Body of pancreas (tissue), 4 donors: ENCODE data around the gene CENPF. TPM values are rescaled to one million over a fixed set of nuclear protein-coding genes. Genes with fewer than 3 reads are reported as not detected.

Experiments
- ATAC-seq: fragments of 150-250 bp; one replicate; pipeline ENCODE4 v1.9.1; 2016
- DNase-seq, 4 donors: peaks; one replicate each; pipeline ENCODE4 v3.0.0-alpha.2; 2019
- H3K27ac ChIP-seq, 4 donors: fragments of 200-600 bp; sonication (generic); 1 replicate in 3 of 4; 2 replicates in 1 of 4; pipeline versions ENCODE4 v1.5.1 to v1.6.1; 2016 to 2019; ENCODE audit warnings: mild to moderate bottlenecking in 1 of 4, mixed read lengths in 1 of 4, moderate library complexity in 1 of 4
- H3K27me3 ChIP-seq, 2 donors: fragments of 200-600 bp; sonication (generic); one replicate each; pipeline ENCODE4 v1.6.0; 2016; ENCODE audit warnings: mild to moderate bottlenecking in 1 of 2
- H3K36me3 ChIP-seq, 2 donors: fragments of 200-600 bp; sonication (generic); replicated peaks in 1 of 2; 2 replicates each; pipeline ENCODE4 v1.5.1; 2016; ENCODE audit warnings: low read depth in 2 of 2; ENCODE audit not compliant: insufficient read depth in 1 of 2
- H3K4me1 ChIP-seq: fragments of 200-600 bp; sonication (generic); one replicate; pipeline ENCODE4 v1.6.0; 2016
- H3K4me3 ChIP-seq, 2 donors: fragments of 200-600 bp; sonication (generic); 1 replicate in 1 of 2; 2 replicates in 1 of 2; pipeline ENCODE4 v1.5.1; 2016 to 2019
- H3K9me3 ChIP-seq, 3 donors: fragments of 200-600 bp; sonication (generic); 1 replicate in 2 of 3; 2 replicates in 1 of 3; pipeline ENCODE4 v1.5.1; 2016
- POLR2A ChIP-seq, 3 donors: fragments of 450-650 bp; IDR thresholded peaks; one replicate each; pipeline ENCODE4 v1.6.1; 2016; ENCODE audit warnings: antibody characterized with exemption in 3 of 3, mild to moderate bottlenecking in 2 of 3
- WGBS, 2 donors: methylation state at CpG; one replicate each; pipeline ENCODE4 v1.1.5; 2017; 5-methylcytosine and 5-hydroxymethylcytosine counted together
- intact Hi-C: fragments of 100-400 bp; cut with DNase I; formaldehyde crosslinking; loops from one replicate; pipeline ENCODE4 v1.15.1; 2023
- total RNA-seq, 2 donors: library from RNA; depleted of rRNA; stranded (reverse); fragments of >200 nt; gene quantifications; one replicate each; pipeline ENCODE4 v1.1.0, GENCODE V29; 2016
- TF ChIP-seq, protein P1 (sequence below), 7 experiments: fragments of 450-650 bp in 4 of 7; fragments of 200-600 bp in 3 of 7; sonication (generic) in 3 of 7; IDR thresholded peaks; one replicate each; pipeline ENCODE4 v1.5.1; 2016 to 2019; ENCODE audit warnings: antibody characterized with exemption in 7 of 7

The CENPF gene
- total RNA-seq, 2 donors from 2014 or later, result under 0.01 TPM; not detected in 1

DNA sequence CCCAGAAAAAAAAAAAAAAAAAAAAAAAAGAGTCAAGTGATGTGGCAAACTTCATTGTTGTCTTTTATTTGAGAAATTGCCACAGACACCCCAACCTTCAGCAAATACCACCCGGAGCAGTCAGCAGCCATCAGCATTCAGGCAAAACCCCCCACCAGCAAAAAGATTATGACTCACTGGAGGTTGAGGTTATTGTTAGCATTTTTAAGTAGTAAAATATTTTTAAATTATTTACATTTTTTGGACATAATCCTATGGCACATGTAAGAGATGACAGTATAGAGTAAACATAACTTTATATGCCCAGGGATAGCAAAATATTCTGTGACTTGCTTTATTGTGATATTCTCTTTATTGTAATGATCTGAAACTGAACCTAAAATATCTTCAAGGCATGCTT, 95.6 kb downstream of the CENPF start:
- Histone ChIP-seq H3K4me1 (no peaks in the 10 kb centered on the region), H3K9me3 (no peaks in the 10 kb centered on the region), H3K4me3 (no peak overlapping the region), H3K27me3 (no peaks in the 10 kb centered on the region), H3K27ac (no peak overlapping the region), H3K36me3 (no peaks in the 10 kb centered on the region)
- intact Hi-C loops, result no loop called here
- WGBS, 2 donors, result 62 to 90% methylated on average over 1 of the region's 1 CpG
- TF ChIP-seq POLR2A (IDR thresholded peaks at IDR 0.05), result no peak
- TF ChIP-seq, protein P1, sequence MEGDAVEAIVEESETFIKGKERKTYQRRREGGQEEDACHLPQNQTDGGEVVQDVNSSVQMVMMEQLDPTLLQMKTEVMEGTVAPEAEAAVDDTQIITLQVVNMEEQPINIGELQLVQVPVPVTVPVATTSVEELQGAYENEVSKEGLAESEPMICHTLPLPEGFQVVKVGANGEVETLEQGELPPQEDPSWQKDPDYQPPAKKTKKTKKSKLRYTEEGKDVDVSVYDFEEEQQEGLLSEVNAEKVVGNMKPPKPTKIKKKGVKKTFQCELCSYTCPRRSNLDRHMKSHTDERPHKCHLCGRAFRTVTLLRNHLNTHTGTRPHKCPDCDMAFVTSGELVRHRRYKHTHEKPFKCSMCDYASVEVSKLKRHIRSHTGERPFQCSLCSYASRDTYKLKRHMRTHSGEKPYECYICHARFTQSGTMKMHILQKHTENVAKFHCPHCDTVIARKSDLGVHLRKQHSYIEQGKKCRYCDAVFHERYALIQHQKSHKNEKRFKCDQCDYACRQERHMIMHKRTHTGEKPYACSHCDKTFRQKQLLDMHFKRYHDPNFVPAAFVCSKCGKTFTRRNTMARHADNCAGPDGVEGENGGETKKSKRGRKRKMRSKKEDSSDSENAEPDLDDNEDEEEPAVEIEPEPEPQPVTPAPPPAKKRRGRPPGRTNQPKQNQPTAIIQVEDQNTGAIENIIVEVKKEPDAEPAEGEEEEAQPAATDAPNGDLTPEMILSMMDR (IDR thresholded peaks at IDR 0.05), result no peak
- ATAC-seq (no peak), DNase-seq (no peak)

DNA sequence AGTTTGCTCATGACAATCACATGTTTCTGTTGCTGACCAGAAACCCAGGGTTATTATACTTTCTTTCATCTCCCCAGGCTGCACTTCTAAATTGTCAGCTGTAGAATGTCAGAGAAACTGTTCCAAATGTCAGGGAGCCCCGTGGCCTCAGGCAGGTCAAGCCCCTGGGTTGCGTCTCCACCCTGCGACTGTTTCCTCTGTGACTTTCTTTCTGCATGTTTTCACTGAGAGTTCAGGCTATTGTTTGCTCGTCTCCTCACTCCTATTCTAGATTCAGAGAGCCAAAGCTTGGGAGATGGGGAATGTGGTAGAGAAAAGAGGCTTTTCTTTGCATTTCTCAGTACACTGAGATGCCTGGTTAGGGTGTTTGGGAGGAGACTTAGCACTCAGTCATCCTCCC, 97.4 kb downstream of the CENPF start:
- Histone ChIP-seq H3K4me1 (no peaks in the 10 kb centered on the region), H3K4me3 (no peak overlapping the region), H3K36me3 (no peaks in the 10 kb centered on the region), H3K27ac (no peak overlapping the region), H3K27me3 (no peaks in the 10 kb centered on the region), H3K9me3 (no peaks in the 10 kb centered on the region)
- ATAC-seq (no peak), DNase-seq (no peak)
- WGBS, 2 donors, result 28 to 33% methylated on average over 4 of the region's 4 CpGs
- intact Hi-C loops, result no loop called here
- TF ChIP-seq POLR2A (IDR thresholded peaks at IDR 0.05), result no peak
- TF ChIP-seq, protein P1 (IDR thresholded peaks at IDR 0.05), result no peak

DNA sequence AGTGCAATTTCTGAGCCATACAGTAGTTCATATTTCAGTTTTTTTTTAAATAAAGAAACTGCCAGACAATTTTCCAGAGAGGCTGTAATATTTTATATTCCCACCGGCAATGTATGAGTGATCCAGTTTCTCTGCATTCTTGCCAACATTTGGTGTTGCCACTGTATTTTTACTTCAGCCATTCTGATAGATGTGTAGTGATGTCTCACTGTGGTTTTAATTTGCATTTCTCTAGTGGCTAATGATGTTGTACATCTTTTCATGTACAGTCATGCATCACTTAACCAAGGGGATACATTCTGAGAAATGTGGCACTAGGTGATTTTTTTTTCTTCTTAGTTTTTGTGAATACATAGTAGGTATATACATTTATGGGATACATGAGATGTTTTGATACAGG, 99.6 kb downstream of the CENPF start:
- no peaks in the 10 kb centered on the region for H3K36me3 ChIP-seq
- DNase-seq (no peak), ATAC-seq (no peak)
- no peaks in the 10 kb centered on the region for H3K27me3 ChIP-seq
- H3K4me1 ChIP-seq, result no peaks in the 10 kb centered on the region
- TF ChIP-seq, protein P1 (IDR thresholded peaks at IDR 0.05), result no peak
- TF ChIP-seq POLR2A (IDR thresholded peaks at IDR 0.05), result no peak
- no peaks in the 10 kb centered on the region for H3K9me3 ChIP-seq
- intact Hi-C loops, result no loop called here
- WGBS, 2 donors, result 81 to 91% methylated on average over 1 of the region's 1 CpG
- H3K27ac ChIP-seq, result no peak overlapping the region
- H3K4me3 ChIP-seq, result no peak overlapping the region

DNA sequence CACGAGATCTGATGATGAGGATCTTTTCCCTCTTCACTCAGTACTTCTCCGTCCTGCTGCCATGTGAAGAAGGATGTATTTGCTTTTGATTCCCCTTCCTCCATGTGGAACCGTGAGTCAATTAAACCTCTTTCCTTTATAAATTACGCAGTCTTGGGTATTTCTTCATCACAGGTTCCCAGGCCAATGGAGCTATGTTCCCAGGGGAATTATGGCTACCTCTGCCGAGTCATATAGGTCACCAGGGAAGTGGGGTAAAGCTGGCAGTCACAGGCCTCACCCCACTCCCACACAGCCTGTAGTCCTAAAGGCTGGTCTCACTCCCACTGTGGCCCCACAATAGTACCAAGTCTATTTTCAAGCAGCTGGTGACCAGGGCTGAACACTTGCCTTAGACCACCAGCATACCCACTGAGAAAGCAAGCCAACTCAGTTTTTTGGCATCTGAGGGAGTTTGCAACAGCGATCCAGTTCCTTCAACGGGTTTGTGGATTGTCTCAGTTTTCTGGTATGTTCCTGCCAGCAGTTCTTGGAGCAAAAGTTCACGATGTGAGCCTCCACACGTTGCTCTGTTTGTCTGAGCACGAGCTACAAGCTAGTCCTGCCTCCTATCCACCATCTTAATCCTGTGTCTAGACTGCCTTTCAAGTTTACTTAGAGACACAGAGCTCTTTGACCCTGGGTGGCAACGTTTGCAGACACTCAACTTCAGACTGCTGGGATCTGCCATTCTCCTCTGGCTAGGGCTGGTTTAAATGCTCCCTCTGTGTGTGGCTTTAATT, 104.5 kb downstream of the CENPF start:
- ATAC-seq (no peak), DNase-seq (no peak)
- Histone ChIP-seq H3K4me3 (no peak overlapping the region), H3K9me3 (no peaks in the 10 kb centered on the region), H3K36me3 (no peaks in the 10 kb centered on the region), H3K27me3 (no peaks in the 10 kb centered on the region), H3K27ac (no peak overlapping the region), H3K4me1 (no peaks in the 10 kb centered on the region)
- TF ChIP-seq, protein P1 (IDR thresholded peaks at IDR 0.05), result no peak
- TF ChIP-seq POLR2A (IDR thresholded peaks at IDR 0.05), result no peak
- WGBS, 2 donors, result 52 to 65% methylated on average over 11 of the region's 11 CpGs
- intact Hi-C loops, result no loop called here
